ENCODE results near the gene ZNRF1.

ZNRF1 gene

DNA sequence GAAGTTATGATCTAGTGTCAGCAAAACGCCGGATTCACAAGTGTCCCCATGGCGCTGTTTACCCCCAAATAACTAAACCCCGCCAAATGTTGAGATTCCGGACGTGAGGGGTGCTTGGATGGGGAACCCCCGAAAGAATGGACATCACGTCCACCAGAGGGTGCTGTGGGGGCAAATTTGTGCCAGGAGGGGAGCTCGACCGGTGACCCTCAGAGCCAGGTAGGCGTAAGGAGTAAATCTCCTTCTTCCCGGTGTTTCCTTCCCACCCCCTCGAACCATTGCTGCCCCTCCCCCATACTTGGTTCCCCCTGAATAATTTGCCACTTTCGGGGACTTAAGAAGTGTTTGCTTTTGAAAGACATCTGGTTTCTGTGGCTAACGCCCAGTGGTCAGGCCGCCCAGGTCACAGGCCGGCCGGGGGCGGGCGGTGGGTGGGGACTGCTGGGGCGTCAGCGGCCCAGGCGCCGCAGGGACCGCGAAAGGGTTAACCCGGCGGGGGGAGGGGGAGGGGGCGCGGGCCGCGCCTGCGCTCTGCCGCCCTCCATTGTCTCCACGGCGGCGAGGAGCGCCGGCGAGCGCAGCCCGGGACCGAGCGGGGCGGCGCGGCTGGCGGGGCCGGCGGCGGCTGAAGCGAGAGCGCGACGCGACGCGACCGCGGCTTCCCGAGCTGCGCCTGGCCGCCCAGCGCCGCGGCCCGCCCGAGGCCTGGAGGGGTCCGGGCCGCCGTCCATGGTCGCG, at the start of gene ZNRF1:
ZNRF1 (plus strand) TSS at position 544 of the 738 bp plus-strand sequence. CDS start 648 bp downstream, outside the sequence.
- peak; percentile 63 for DNase-seq (ENCODE audit: low read depth)
- H3K4me3 ChIP-seq (ENCODE audit: low read depth, low read length), result peak within 1 kb of the TSS; percentile 80

DNA sequence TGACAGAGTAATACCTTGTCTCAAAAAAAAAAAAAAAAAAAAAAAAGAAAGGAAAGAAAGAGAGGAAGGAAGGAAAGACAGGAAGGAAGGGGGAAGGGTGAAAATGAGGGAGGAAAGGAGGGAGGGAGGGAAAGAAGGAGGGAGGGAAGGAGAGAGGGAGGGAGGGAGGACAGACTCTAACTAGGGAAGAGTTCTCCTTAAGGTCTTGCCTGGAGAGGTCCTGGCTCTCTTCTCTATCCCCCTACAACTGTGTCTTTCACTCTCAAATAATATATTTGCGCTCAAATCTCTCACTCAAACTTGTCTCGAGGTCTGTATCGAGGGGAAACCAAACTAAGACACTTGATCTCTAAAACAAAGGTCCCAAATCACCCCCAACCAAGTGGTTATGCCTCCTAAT, 49.5 kb upstream of the ZNRF1 start:
- TF ChIP-seq, protein P1, sequence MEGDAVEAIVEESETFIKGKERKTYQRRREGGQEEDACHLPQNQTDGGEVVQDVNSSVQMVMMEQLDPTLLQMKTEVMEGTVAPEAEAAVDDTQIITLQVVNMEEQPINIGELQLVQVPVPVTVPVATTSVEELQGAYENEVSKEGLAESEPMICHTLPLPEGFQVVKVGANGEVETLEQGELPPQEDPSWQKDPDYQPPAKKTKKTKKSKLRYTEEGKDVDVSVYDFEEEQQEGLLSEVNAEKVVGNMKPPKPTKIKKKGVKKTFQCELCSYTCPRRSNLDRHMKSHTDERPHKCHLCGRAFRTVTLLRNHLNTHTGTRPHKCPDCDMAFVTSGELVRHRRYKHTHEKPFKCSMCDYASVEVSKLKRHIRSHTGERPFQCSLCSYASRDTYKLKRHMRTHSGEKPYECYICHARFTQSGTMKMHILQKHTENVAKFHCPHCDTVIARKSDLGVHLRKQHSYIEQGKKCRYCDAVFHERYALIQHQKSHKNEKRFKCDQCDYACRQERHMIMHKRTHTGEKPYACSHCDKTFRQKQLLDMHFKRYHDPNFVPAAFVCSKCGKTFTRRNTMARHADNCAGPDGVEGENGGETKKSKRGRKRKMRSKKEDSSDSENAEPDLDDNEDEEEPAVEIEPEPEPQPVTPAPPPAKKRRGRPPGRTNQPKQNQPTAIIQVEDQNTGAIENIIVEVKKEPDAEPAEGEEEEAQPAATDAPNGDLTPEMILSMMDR (IDR thresholded peaks at IDR 0.05; ENCODE audit: low read depth, low read length, missing control alignments), result no peak
- no peak overlapping the region for H3K4me3 ChIP-seq (ENCODE audit: low read depth, low read length)
- DNase-seq (ENCODE audit: low read depth), result no peak

More for the DNA sequence above, at the start of gene ZNRF1:
- TF ChIP-seq, protein P1 (IDR thresholded peaks at IDR 0.05; ENCODE audit: low read depth, low read length, missing control alignments), result peak; percentile 70

DNA sequence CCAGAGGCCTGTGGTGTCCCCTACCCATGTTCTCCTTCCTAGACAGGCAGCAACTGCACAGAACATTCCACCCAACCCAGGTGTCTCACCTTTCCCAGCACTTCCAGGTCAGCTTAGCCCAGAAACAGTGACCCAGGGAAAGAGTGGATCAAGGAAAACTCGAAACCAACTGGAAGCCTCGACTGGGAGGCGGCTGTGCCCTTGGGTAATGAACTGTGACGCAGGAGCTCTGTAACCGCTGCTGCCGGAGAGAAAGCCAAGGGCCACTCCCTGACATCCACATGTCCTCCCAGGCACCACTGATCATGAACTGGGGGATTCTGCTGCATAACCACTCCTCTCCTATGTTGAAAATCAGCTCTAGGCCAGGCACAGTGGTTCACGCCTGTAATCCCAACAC, 48.3 kb upstream of the ZNRF1 start:
- H3K4me3 ChIP-seq (ENCODE audit: low read depth, low read length), result no peak overlapping the region
- TF ChIP-seq, protein P1 (IDR thresholded peaks at IDR 0.05; ENCODE audit: low read depth, low read length, missing control alignments), result no peak
- DNase-seq (ENCODE audit: low read depth), result no peak

DNA sequence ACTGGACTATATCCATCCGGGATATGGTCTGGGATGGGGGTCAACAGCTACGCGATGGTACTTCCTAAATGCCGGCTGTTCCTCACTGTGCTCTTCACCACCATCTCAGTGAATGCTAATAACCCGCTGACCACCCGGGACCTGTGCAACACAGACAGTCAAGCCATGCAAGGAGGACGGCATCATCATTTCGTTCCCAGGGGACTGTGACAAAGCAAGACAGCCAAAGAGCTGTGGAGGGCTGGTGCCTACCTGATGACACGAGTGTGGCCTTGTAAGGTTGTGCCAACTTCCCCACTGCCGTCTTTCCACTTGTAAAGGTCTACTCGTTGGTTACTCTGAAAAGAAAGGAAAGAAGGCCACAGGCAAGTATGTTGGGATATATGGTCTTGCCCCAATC, 47.6 kb upstream of the ZNRF1 start:
- TF ChIP-seq, protein P1 (IDR thresholded peaks at IDR 0.05; ENCODE audit: low read depth, low read length, missing control alignments), result no peak
- no peak overlapping the region for H3K4me3 ChIP-seq (ENCODE audit: low read depth, low read length)
- no peak for DNase-seq (ENCODE audit: low read depth)

DNA sequence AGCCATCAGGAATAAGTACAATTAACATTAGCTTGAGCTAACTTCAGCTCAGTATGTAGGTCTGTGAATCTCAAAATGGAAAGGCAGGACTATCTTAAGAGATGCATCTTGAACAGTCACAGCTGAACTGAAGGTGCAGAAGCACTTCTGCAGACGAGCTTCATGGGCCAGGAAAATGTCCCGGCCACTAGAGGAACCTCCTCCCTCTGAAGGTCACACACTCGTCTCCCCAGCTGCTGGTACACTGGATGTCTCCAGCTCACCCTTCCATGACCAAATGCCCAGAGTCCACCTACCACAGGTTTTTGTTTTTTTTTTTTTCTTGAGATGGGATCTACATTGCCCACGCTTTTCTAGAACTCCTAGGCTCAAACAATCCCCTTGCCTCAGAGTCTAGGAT, 47.1 kb upstream of the ZNRF1 start:
- TF ChIP-seq, protein P1 (IDR thresholded peaks at IDR 0.05; ENCODE audit: low read depth, low read length, missing control alignments), result no peak
- no peak overlapping the region for H3K4me3 ChIP-seq (ENCODE audit: low read depth, low read length)
- no peak for DNase-seq (ENCODE audit: low read depth)

DNA sequence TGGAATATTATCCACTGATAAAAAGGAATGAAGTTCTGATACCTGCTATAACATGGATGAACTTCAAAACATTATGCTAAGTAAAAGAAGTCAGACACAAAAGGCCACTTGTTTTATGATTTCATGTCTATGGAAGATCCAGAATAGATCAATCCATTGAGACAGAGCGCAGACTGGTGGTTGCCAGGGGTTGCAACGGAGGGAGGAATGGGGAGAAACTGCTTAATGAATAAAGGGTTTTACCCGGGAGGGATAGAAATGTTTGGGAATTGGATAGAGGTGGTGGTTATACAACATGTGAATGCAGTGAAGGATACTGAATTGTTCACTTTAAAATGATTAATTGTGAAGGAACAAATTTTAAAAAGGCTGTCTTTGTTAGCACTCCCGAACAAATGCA, 44.1 kb upstream of the ZNRF1 start:
- no peak overlapping the region for H3K4me3 ChIP-seq (ENCODE audit: low read depth, low read length)
- no peak for DNase-seq (ENCODE audit: low read depth)
- TF ChIP-seq, protein P1 (IDR thresholded peaks at IDR 0.05; ENCODE audit: low read depth, low read length, missing control alignments), result no peak

DNA sequence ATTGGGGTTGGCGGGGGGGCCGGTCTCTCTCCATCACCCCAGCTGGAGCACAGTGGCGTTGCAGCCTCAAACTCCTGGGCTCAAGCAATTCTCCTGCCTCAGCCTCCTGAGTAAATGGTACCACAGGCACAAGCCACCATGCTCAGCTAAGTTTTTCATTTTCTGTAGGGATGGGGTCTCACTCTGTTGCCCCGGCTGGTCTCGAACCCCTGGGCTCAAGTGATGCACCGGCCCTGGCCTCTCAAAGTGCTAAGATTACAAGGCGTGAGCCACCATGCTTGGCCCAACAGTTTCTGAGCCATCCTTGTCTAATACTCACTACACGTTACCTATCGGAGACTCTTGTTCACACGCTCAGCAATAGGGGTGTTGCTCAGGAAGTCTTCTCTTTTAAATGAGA, 25.5 kb upstream of the ZNRF1 start:
- TF ChIP-seq, protein P1 (IDR thresholded peaks at IDR 0.05; ENCODE audit: low read depth, low read length, missing control alignments), result no peak
- DNase-seq (ENCODE audit: low read depth), result no peak
- no peak overlapping the region for H3K4me3 ChIP-seq (ENCODE audit: low read depth, low read length)

All from GM12864 (cell line).